ENCODE measurements around the gene NFKBIZ. TPM values are rescaled to one million over a fixed set of nuclear protein-coding genes. Genes with fewer than 3 reads are reported as not detected.

The NFKBIZ gene
- total and polyA plus RNA-seq, 4 donors = 4.8 to 78.8 (median 23.7) TPM

DNA sequence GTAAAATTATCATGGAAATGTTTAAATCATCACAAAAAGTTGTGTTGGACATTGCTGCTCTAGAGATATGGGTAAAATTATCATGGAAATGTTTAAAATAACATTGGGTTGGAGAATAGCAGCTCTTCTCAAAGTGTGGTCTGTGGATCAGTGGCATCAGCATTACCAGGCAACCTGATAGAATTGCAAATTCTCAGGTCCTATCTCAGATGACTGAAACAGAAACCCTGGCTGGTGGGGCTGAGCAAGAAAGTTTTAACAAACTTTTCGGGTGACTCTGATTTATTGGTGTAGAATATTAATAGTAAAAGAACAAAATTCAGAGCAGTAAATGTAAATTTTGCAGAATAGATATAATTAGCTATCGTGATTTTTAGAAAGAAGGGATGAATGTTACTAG is 41.4 kb upstream of the NFKBIZ start:
- H3K27me3 ChIP-seq (ENCODE audit: control insufficient read depth in 4 of 4, insufficient read depth in 4 of 4, low read length in 3 of 4) = no peaks in the 10 kb centered on the region
- H3K9me3 ChIP-seq (ENCODE audit: control insufficient read depth in 4 of 4, low read length in 3 of 4) = no peaks in the 10 kb centered on the region
- no peak for TF ChIP-seq GABPA (IDR thresholded peaks at IDR 0.05 in 1 of 2, conservative IDR thresholded peaks at IDR 0.05 in 1 of 2)
- TF ChIP-seq FOXA1 (IDR thresholded peaks at IDR 0.05) = no peak
- no peak for TF ChIP-seq NR2F2 (IDR thresholded peaks at IDR 0.05)
- TF ChIP-seq, protein P1, sequence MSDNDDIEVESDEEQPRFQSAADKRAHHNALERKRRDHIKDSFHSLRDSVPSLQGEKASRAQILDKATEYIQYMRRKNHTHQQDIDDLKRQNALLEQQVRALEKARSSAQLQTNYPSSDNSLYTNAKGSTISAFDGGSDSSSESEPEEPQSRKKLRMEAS (IDR thresholded peaks at IDR 0.05) = no peak
- no peak for TF ChIP-seq HNF4G (IDR thresholded peaks at IDR 0.05)
- TF ChIP-seq FOXA2 (IDR thresholded peaks at IDR 0.05) = no peak
- TF ChIP-seq EGR1 (IDR thresholded peaks at IDR 0.05; ENCODE audit: low read depth in 2 of 2) = no peak
- TF ChIP-seq YY1 (IDR thresholded peaks at IDR 0.05) = no peak
- TF ChIP-seq, protein P2, sequence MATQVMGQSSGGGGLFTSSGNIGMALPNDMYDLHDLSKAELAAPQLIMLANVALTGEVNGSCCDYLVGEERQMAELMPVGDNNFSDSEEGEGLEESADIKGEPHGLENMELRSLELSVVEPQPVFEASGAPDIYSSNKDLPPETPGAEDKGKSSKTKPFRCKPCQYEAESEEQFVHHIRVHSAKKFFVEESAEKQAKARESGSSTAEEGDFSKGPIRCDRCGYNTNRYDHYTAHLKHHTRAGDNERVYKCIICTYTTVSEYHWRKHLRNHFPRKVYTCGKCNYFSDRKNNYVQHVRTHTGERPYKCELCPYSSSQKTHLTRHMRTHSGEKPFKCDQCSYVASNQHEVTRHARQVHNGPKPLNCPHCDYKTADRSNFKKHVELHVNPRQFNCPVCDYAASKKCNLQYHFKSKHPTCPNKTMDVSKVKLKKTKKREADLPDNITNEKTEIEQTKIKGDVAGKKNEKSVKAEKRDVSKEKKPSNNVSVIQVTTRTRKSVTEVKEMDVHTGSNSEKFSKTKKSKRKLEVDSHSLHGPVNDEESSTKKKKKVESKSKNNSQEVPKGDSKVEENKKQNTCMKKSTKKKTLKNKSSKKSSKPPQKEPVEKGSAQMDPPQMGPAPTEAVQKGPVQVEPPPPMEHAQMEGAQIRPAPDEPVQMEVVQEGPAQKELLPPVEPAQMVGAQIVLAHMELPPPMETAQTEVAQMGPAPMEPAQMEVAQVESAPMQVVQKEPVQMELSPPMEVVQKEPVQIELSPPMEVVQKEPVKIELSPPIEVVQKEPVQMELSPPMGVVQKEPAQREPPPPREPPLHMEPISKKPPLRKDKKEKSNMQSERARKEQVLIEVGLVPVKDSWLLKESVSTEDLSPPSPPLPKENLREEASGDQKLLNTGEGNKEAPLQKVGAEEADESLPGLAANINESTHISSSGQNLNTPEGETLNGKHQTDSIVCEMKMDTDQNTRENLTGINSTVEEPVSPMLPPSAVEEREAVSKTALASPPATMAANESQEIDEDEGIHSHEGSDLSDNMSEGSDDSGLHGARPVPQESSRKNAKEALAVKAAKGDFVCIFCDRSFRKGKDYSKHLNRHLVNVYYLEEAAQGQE (IDR thresholded peaks at IDR 0.05) = no peak
- no peak for TF ChIP-seq TAF1 (conservative IDR thresholded peaks at IDR 0.05)
- TF ChIP-seq, protein P3, sequence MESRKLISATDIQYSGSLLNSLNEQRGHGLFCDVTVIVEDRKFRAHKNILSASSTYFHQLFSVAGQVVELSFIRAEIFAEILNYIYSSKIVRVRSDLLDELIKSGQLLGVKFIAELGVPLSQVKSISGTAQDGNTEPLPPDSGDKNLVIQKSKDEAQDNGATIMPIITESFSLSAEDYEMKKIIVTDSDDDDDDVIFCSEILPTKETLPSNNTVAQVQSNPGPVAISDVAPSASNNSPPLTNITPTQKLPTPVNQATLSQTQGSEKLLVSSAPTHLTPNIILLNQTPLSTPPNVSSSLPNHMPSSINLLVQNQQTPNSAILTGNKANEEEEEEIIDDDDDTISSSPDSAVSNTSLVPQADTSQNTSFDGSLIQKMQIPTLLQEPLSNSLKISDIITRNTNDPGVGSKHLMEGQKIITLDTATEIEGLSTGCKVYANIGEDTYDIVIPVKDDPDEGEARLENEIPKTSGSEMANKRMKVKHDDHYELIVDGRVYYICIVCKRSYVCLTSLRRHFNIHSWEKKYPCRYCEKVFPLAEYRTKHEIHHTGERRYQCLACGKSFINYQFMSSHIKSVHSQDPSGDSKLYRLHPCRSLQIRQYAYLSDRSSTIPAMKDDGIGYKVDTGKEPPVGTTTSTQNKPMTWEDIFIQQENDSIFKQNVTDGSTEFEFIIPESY (IDR thresholded peaks at IDR 0.05) = no peak
- TF ChIP-seq RXRA (IDR thresholded peaks at IDR 0.05) = no peak
- no peak for TF ChIP-seq JUND (IDR thresholded peaks at IDR 0.05)
- TF ChIP-seq, protein P4, sequence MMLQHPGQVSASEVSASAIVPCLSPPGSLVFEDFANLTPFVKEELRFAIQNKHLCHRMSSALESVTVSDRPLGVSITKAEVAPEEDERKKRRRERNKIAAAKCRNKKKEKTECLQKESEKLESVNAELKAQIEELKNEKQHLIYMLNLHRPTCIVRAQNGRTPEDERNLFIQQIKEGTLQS (IDR thresholded peaks at IDR 0.05) = no peak
- TF ChIP-seq, protein P5, sequence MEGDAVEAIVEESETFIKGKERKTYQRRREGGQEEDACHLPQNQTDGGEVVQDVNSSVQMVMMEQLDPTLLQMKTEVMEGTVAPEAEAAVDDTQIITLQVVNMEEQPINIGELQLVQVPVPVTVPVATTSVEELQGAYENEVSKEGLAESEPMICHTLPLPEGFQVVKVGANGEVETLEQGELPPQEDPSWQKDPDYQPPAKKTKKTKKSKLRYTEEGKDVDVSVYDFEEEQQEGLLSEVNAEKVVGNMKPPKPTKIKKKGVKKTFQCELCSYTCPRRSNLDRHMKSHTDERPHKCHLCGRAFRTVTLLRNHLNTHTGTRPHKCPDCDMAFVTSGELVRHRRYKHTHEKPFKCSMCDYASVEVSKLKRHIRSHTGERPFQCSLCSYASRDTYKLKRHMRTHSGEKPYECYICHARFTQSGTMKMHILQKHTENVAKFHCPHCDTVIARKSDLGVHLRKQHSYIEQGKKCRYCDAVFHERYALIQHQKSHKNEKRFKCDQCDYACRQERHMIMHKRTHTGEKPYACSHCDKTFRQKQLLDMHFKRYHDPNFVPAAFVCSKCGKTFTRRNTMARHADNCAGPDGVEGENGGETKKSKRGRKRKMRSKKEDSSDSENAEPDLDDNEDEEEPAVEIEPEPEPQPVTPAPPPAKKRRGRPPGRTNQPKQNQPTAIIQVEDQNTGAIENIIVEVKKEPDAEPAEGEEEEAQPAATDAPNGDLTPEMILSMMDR (IDR thresholded peaks at IDR 0.05; ENCODE audit: low read depth, low read length, missing input control) = no peak
- no peak for TF ChIP-seq RAD21 (IDR thresholded peaks at IDR 0.05)
- TF ChIP-seq HNF4A (conservative IDR thresholded peaks at IDR 0.05) = no peak
- no peak for TF ChIP-seq SP1 (IDR thresholded peaks at IDR 0.05)
- H3K9ac ChIP-seq (ENCODE audit: low read depth in 1 of 2, low read length in 2 of 2) = no peak overlapping the region
- DNase-seq (ENCODE audit: low spot score) = no peak
- H3K36me3 ChIP-seq (ENCODE audit: control insufficient read depth in 4 of 4, insufficient read depth in 3 of 4, low read depth in 1 of 4, low read length in 3 of 4) = no peaks in the 10 kb centered on the region
- H3K27ac ChIP-seq (ENCODE audit: low read depth in 1 of 2, low read length in 2 of 2) = no peak overlapping the region
- peaks cover 0 to 7% (median 5%) of the 10 kb centered on the region in 4 donors for H3K4me1 ChIP-seq (ENCODE audit: control insufficient read depth in 4 of 4, insufficient read depth in 4 of 4, low read length in 3 of 4)
- H3K4me3 ChIP-seq (ENCODE audit: low read depth in 1 of 3, low read length in 3 of 3) = no peak overlapping the region
- WGBS = 84% methylated on average over 2 of the region's 2 CpGs

Measured in liver (tissue), 9 donors.